OCI-LY3 (cell line): ENCODE results near the gene SLC25A25.
"Not testable (repeated sequence)": the region's sequence is repeated elsewhere in the genome, so short reads cannot be mapped to it uniquely, and the experiment has no call there.

Source experiments
- H2AFZ ChIP-seq: fragments of 200-600, 300-600 bp; shearing (Covaris generic); 2 replicates; pipeline ENCODE4 v1.6.0; 2014; ENCODE audit warnings: antibody characterized with exemption, low read depth, low read length
- H3K27ac ChIP-seq: fragments of 200-600, 300-600 bp; sonication (generic); 2 replicates; pipeline ENCODE4 v1.5.1; 2014; ENCODE audit warnings: mild to moderate bottlenecking, low read length, moderate library complexity, mixed read lengths
- H3K27me3 ChIP-seq: fragments of 200-600, 300-600 bp; sonication (generic); 2 replicates; pipeline ENCODE4 v1.6.1; 2014; ENCODE audit warnings: low read depth, low read length, mixed read lengths
- H3K36me3 ChIP-seq: fragments of 200-600, 300-600 bp; sonication (generic); replicated peaks from 2 replicates; pipeline ENCODE3; 2014; ENCODE audit warnings: low read depth, low read length, mixed read lengths
- H3K4me1 ChIP-seq: fragments of 300-600, 200-600 bp; sonication (generic); 2 replicates; pipeline ENCODE4 v1.6.1; 2014; ENCODE audit warnings: low read length, mixed read lengths
- H3K4me2 ChIP-seq: fragments of 200-600, 300-600 bp; sonication (generic); 2 replicates; pipeline ENCODE4 v1.6.1; 2014; ENCODE audit warnings: low read length, mixed read lengths
- H3K4me3 ChIP-seq: fragments of 300-600, 200-600 bp; sonication (generic); 2 replicates; pipeline ENCODE4 v1.5.1; 2014; ENCODE audit warnings: antibody characterized with exemption, mild to moderate bottlenecking, low read length, moderate library complexity
- H3K79me2 ChIP-seq: fragments of 300-600, 200-600 bp; shearing (Covaris generic); 2 replicates; pipeline ENCODE4 v1.6.1; 2014; ENCODE audit warnings: mild to moderate bottlenecking, low read length, mixed read lengths
- H3K9ac ChIP-seq: fragments of 300-600, 200-600 bp; shearing (Covaris generic); 2 replicates; pipeline ENCODE4 v1.6.0; 2014; ENCODE audit warnings: mild to moderate bottlenecking, low read length, moderate library complexity
- H3K9me3 ChIP-seq: fragments of 200-600, 300-600 bp; shearing (Covaris generic); 2 replicates; pipeline ENCODE4 v1.6.1; 2014; ENCODE audit warnings: low read length, mixed read lengths; ENCODE audit not compliant: insufficient read depth
- H4K20me1 ChIP-seq: fragments of 200-600, 300-600 bp; sonication (generic); 2 replicates; pipeline ENCODE4 v1.6.1; 2016; ENCODE audit warnings: low read length, mixed read lengths; ENCODE audit not compliant: insufficient read depth
- CTCF ChIP-seq: fragments of 200-600, 300-600 bp; sonication (generic); IDR thresholded peaks from 2 replicates; pipeline ENCODE4 v1.5.1; 2014; ENCODE audit warnings: antibody characterized with exemption, low read length, low read depth
- EZH2phosphoT487 ChIP-seq: fragments of 200-600 bp; shearing (Covaris generic); IDR thresholded peaks from 2 replicates; pipeline ENCODE4 v1.6.1; 2018; ENCODE audit warnings: antibody characterized with exemption, mixed run types, low read depth

The SLC25A25 gene

GRCh38 chr9:128067645-128068385 lies at the start of gene SLC25A25:
Gene SLC25A25, plus strand, starts transcription at chr9:128068232. Its CDS starts 88 bp downstream, at chr9:128068320.
- peak within 1 kb of the TSS; percentile 99 for H3K9ac ChIP-seq
- no peaks in the 10 kb centered on the region for H3K27me3 ChIP-seq
- peaks cover 56% of the 10 kb centered on the region for H3K79me2 ChIP-seq
- peaks cover 44% of the 10 kb centered on the region for H3K4me1 ChIP-seq
- H3K9me3 ChIP-seq, result no peaks in the 10 kb centered on the region
- peak within 1 kb of the TSS; percentile 95 for H3K27ac ChIP-seq
- H3K4me2 ChIP-seq, result peak within 1 kb of the TSS; percentile 96
- H2AFZ ChIP-seq, result peak within 1 kb of the TSS; percentile 81; the same call in 1 of the 2 replicates
- no peaks in the 10 kb centered on the region for H4K20me1 ChIP-seq
- no peaks in the 10 kb centered on the region for H3K36me3 ChIP-seq
- TF ChIP-seq EZH2phosphoT487, result no peak
- TF ChIP-seq CTCF, result no peak
- peak within 1 kb of the TSS; percentile 94 for H3K4me3 ChIP-seq

- H2AFZ ChIP-seq, result no peak overlapping the region
- H4K20me1 ChIP-seq, result no peaks in the 10 kb centered on the region
- TF ChIP-seq EZH2phosphoT487, result no peak
- peak; percentile 59 for TF ChIP-seq CTCF
- H3K27me3 ChIP-seq, result no peaks in the 10 kb centered on the region
- no peak overlapping the region for H3K4me2 ChIP-seq
- no peaks in the 10 kb centered on the region for H3K9me3 ChIP-seq
- no peaks in the 10 kb centered on the region for H3K79me2 ChIP-seq
- H3K4me3 ChIP-seq, result no peak overlapping the region
- H3K27ac ChIP-seq, result no peak overlapping the region
- no peak overlapping the region for H3K9ac ChIP-seq
- H3K36me3 ChIP-seq, result no peaks in the 10 kb centered on the region
- peaks cover 11% of the 10 kb centered on the region for H3K4me1 ChIP-seq
Measured at GRCh38 chr9:128020692-128021091, 47.3 kb upstream of the SLC25A25 start.

- no peak overlapping the region for H2AFZ ChIP-seq
- no peaks in the 10 kb centered on the region for H3K79me2 ChIP-seq
- no peaks in the 10 kb centered on the region for H3K27me3 ChIP-seq
- H3K9ac ChIP-seq, result no peak overlapping the region
- H3K4me3 ChIP-seq, result no peak overlapping the region
- TF ChIP-seq EZH2phosphoT487 (no peak), CTCF (no peak)
- no peaks in the 10 kb centered on the region for H3K36me3 ChIP-seq
- no peaks in the 10 kb centered on the region for H4K20me1 ChIP-seq
- H3K27ac ChIP-seq, result no peak overlapping the region
- no peaks in the 10 kb centered on the region for H3K9me3 ChIP-seq
- H3K4me2 ChIP-seq, result no peak overlapping the region
- peaks cover 15% of the 10 kb centered on the region for H3K4me1 ChIP-seq
Measured at GRCh38 chr9:128021098-128021497, 46.9 kb upstream of the SLC25A25 start.

GRCh38 chr9:128022886-128023285 lies 45.1 kb upstream of the SLC25A25 start:
- Histone ChIP-seq H3K9me3 (no peaks in the 10 kb centered on the region), H2AFZ (no peak overlapping the region), H3K27ac (no peak overlapping the region), H3K4me1 (peaks cover 30% of the 10 kb centered on the region), H3K27me3 (no peaks in the 10 kb centered on the region), H3K4me3 (no peak overlapping the region), H3K79me2 (no peaks in the 10 kb centered on the region), H3K4me2 (peak overlapping the region; percentile 7), H3K36me3 (no peaks in the 10 kb centered on the region), H3K9ac (no peak overlapping the region), H4K20me1 (no peaks in the 10 kb centered on the region)
- TF ChIP-seq CTCF (no peak), EZH2phosphoT487 (no peak)

GRCh38 chr9:128023671-128024070 lies 44.4 kb upstream of the SLC25A25 start:
- not testable (repeated sequence) for H3K36me3 ChIP-seq, H3K27me3 ChIP-seq, H4K20me1 ChIP-seq, H2AFZ ChIP-seq, H3K79me2 ChIP-seq, H3K4me2 ChIP-seq, H3K4me3 ChIP-seq, H3K27ac ChIP-seq, H3K9ac ChIP-seq, H3K9me3 ChIP-seq
- H3K4me1 ChIP-seq, result peaks cover 33% of the 10 kb centered on the region
